HCT116 (cell line): ENCODE results near the gene RECK. TPM values are rescaled to one million over a fixed set of nuclear protein-coding genes. Genes with fewer than 3 reads are reported as not detected.

Source experiments
- CBX3 ChIP-seq: IDR thresholded peaks from 2 replicates; pipeline ENCODE4 v1.6.1; 2012; ENCODE audit warnings: low read depth
- CEBPB ChIP-seq: IDR thresholded peaks from 2 replicates; pipeline ENCODE4 v1.6.1; 2012; ENCODE audit warnings: low read depth
- FOSL1 ChIP-seq: IDR thresholded peaks from 2 replicates; pipeline ENCODE4 v1.6.1; 2012; ENCODE audit warnings: low read depth
- MAX ChIP-seq: IDR thresholded peaks from 2 replicates; pipeline ENCODE4 v1.6.1; 2012
- POLR2AphosphoS5 ChIP-seq: IDR thresholded peaks from 2 replicates; pipeline ENCODE4 v1.6.1; 2011; ENCODE audit warnings: mild to moderate bottlenecking, low read depth, low read length, moderate library complexity
- RAD21 ChIP-seq: IDR thresholded peaks from 2 replicates; pipeline ENCODE4 v1.6.1; 2012; ENCODE audit warnings: low read depth, mild to moderate bottlenecking
- SRF ChIP-seq: IDR thresholded peaks from 2 replicates; pipeline ENCODE4 v1.6.1; 2012; ENCODE audit warnings: low read depth
- TCF7L2 ChIP-seq: IDR thresholded peaks from 2 replicates; pipeline ENCODE4 v1.7.0; 2011; ENCODE audit warnings: borderline replicate concordance, inconsistent platforms; ENCODE audit not compliant: insufficient read depth, insufficient read length; ENCODE audit errors: extremely low read depth
- ZBTB33 ChIP-seq: IDR thresholded peaks from 2 replicates; pipeline ENCODE4 v1.6.1; 2011; ENCODE audit warnings: mild to moderate bottlenecking, low read length, moderate library complexity; ENCODE audit not compliant: insufficient replicate concordance; ENCODE audit errors: extremely low read depth
- ZFX ChIP-seq: fragments of 450-650 bp; IDR thresholded peaks from 2 replicates; pipeline ENCODE4 v1.6.1; 2017
- total RNA-seq: library from RNA; stranded (reverse); gene quantifications from one replicate; pipeline ENCODE4 v1.2.1, GENCODE V29; 2021; ENCODE audit not compliant: unreplicated experiment
- TF ChIP-seq, protein P1 (sequence below): IDR thresholded peaks from 2 replicates; pipeline ENCODE4 v1.6.1; 2012; ENCODE audit warnings: low read depth

RECK gene
- total RNA-seq, 1 experiment from 2014 or later, result 3.8 TPM

DNA sequence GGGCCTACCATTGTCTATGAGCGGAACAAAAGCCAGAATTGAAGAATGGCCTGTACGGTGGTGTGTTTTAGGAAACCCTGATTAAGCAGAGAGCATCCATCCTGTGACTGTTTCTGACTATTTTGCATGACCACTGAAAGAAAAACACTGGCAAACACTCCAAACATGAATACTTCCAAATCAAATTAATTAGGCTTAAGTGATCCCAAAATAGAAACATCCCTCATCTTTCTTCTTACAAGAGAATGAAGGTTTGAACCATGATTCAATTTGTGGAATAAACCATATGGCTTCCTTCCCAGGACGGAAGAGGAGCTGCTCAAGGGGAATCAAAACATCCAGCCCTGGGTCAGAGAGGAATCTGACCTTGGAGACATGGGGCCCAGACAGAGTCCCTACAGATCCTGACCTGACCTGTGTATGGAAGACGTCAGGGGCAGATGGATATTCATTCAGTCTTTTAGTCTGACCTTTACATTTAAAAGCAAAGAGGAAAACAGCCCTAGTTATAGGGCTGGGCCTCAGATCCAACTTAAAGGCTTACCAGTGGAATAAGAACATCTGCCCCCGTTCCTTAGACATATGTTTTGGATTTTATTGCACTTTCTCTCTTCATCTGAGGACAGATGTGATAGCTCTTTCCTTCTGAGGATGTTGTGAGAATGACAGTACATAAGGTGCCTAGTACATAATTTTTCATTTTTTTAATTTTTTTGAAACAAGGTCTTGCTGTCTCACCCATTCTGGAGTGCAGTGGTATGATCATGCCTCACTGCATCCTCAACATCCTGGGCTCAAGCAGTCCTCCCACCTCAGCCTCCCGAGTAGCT lies 17.6 kb upstream of the RECK start (continued):
- TF ChIP-seq ZBTB33 (no peak), ZFX (no peak), CEBPB (no peak), RAD21 (no peak), TCF7L2 (no peak), FOSL1 (no peak), CBX3 (no peak), POLR2AphosphoS5 (no peak), MAX (no peak), SRF (no peak)
- TF ChIP-seq, protein P1, sequence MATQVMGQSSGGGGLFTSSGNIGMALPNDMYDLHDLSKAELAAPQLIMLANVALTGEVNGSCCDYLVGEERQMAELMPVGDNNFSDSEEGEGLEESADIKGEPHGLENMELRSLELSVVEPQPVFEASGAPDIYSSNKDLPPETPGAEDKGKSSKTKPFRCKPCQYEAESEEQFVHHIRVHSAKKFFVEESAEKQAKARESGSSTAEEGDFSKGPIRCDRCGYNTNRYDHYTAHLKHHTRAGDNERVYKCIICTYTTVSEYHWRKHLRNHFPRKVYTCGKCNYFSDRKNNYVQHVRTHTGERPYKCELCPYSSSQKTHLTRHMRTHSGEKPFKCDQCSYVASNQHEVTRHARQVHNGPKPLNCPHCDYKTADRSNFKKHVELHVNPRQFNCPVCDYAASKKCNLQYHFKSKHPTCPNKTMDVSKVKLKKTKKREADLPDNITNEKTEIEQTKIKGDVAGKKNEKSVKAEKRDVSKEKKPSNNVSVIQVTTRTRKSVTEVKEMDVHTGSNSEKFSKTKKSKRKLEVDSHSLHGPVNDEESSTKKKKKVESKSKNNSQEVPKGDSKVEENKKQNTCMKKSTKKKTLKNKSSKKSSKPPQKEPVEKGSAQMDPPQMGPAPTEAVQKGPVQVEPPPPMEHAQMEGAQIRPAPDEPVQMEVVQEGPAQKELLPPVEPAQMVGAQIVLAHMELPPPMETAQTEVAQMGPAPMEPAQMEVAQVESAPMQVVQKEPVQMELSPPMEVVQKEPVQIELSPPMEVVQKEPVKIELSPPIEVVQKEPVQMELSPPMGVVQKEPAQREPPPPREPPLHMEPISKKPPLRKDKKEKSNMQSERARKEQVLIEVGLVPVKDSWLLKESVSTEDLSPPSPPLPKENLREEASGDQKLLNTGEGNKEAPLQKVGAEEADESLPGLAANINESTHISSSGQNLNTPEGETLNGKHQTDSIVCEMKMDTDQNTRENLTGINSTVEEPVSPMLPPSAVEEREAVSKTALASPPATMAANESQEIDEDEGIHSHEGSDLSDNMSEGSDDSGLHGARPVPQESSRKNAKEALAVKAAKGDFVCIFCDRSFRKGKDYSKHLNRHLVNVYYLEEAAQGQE, result no peak
- TF ChIP-seq, all 23 proteins: peak for 0
